Measurements from ENCODE around the gene PDE9A. TPM values are rescaled to one million over a fixed set of nuclear protein-coding genes. Genes with fewer than 3 reads are reported as not detected.
"Not testable (repeated sequence)": the region's sequence is repeated elsewhere in the genome, so short reads cannot be mapped to it uniquely, and the experiment has no call there.

The PDE9A gene
- total RNA-seq, 1 donor from 2014 or later, result 27.4 TPM

- no peak for DNase-seq (ENCODE audit: low spot score in 2 of 2, unreplicated experiment in 2 of 2)
- no peak for TF ChIP-seq CTCF (IDR thresholded peaks at IDR 0.05; ENCODE audit: unreplicated experiment)
- Mint-ChIP-seq H3K36me3 (no peaks in the 10 kb centered on the region), H3K27me3 (ENCODE audit: low read depth) (peaks cover 2% of the 10 kb centered on the region), H3K4me3 (no peak overlapping the region), H3K4me1 (peaks cover 4% of the 10 kb centered on the region), H3K9me3 (no peaks in the 10 kb centered on the region), H3K27ac (no peak overlapping the region)
Measured at GRCh38 chr21:42799516-42799915, 146.1 kb downstream of the PDE9A start.

- H3K4me1 Mint-ChIP-seq, result peaks cover 4% of the 10 kb centered on the region
- no peak for TF ChIP-seq CTCF (IDR thresholded peaks at IDR 0.05; ENCODE audit: unreplicated experiment)
- no peaks in the 10 kb centered on the region for H3K36me3 Mint-ChIP-seq
- no peak for DNase-seq (ENCODE audit: low spot score in 2 of 2, unreplicated experiment in 2 of 2)
- peaks cover 6% of the 10 kb centered on the region for H3K27me3 Mint-ChIP-seq (ENCODE audit: low read depth)
- H3K9me3 Mint-ChIP-seq, result no peaks in the 10 kb centered on the region
- H3K4me3 Mint-ChIP-seq, result no peak overlapping the region
- no peak overlapping the region for H3K27ac Mint-ChIP-seq
Measured at GRCh38 chr21:42799948-42800347, 146.5 kb downstream of the PDE9A start.

DNA sequence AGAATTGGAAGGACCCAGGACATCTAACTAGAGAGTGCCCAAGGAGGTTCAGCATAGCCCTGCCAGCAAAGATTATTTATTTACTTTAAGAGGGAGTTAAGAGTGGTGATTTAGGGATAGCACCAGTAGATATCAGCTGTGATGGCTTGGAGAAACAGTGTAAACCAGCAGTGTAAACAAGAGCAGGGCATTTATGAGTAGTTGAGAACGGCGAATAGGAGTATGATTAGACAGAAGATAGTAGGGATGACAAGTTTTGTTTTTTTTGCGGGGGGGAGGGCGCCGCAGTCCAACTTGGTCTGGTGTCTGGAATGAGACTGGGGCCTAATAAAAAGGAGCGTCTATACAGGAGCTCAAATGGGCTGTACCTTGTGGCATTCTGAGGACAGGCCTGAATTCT is 148.2 kb downstream of the PDE9A start:
- H3K27ac Mint-ChIP-seq, result not testable (repeated sequence)

GRCh38 chr21:42806509-42807140 is 153.2 kb downstream of the PDE9A start:
- Mint-ChIP-seq H3K9me3 (no peaks in the 10 kb centered on the region), H3K36me3 (no peaks in the 10 kb centered on the region), H3K4me3 (no peak overlapping the region), H3K27ac (no peak overlapping the region), H3K27me3 (ENCODE audit: low read depth) (peaks cover 29% of the 10 kb centered on the region), H3K4me1 (no peaks in the 10 kb centered on the region)
- DNase-seq (ENCODE audit: low spot score in 2 of 2, unreplicated experiment in 2 of 2), result peak in 1 of 2 experiments; percentile 33
- no peak for TF ChIP-seq CTCF (IDR thresholded peaks at IDR 0.05; ENCODE audit: unreplicated experiment)

More for the DNA sequence above, 148.2 kb downstream of the PDE9A start:
- not testable (repeated sequence) for H3K4me1 Mint-ChIP-seq; DNase-seq (ENCODE audit: low spot score in 2 of 2, unreplicated experiment in 2 of 2); H3K4me3 Mint-ChIP-seq; H3K9me3 Mint-ChIP-seq; H3K36me3 Mint-ChIP-seq
- peaks cover 21% of the 10 kb centered on the region for H3K27me3 Mint-ChIP-seq (ENCODE audit: low read depth)

DNA sequence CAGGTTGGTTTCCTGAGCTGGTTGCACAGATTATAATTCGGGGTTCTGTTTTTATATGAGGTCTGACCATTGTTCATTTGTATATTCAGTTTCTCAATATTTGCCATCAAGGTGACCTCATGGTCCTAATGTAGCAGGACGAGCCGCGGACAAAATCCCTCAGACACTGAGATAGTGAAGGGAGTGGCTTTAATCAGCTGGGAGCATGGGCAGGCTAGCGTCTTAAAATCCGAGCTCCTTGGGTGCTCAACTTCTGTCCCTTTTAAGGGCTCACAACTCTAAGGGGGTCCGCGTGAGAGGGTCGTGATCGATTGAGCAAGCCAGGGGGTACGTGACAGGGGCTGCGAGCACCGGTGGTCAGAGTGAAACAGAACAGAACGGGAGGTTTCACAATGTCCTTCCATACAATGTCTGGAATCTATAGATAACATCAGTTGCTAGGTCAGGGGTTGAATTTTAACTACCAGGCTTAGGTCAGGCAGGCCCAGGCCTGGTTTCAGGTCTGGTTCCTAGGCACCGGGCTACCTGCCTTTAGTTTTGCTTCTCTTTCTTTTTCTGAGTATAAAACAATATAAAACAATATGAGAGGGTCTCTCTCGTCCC is 154.0 kb downstream of the PDE9A start:
- not testable (repeated sequence) for H3K27ac Mint-ChIP-seq; H3K36me3 Mint-ChIP-seq; H3K4me1 Mint-ChIP-seq; H3K4me3 Mint-ChIP-seq; H3K9me3 Mint-ChIP-seq; DNase-seq (ENCODE audit: low spot score in 2 of 2, unreplicated experiment in 2 of 2)
- peaks cover 29% of the 10 kb centered on the region for H3K27me3 Mint-ChIP-seq (ENCODE audit: low read depth)

- Mint-ChIP-seq H3K9me3 (no peaks in the 10 kb centered on the region), H3K27ac (no peak overlapping the region), H3K36me3 (no peaks in the 10 kb centered on the region), H3K27me3 (ENCODE audit: low read depth) (peaks cover 29% of the 10 kb centered on the region), H3K4me1 (peaks cover 3% of the 10 kb centered on the region), H3K4me3 (no peak overlapping the region)
- no peak for DNase-seq (ENCODE audit: low spot score in 2 of 2, unreplicated experiment in 2 of 2)
- TF ChIP-seq CTCF (IDR thresholded peaks at IDR 0.05; ENCODE audit: unreplicated experiment), result no peak
Measured at GRCh38 chr21:42807938-42808613, 154.7 kb downstream of the PDE9A start.

Measured in mesothelial cell of epicardium (in vitro differentiated cells).